NCI-H748 treated with DMSO at 0.1 percent for 48 hours (cell line): Measurements from ENCODE around the gene THAP4.
"Not testable (repeated sequence)": the region's sequence is repeated elsewhere in the genome, so short reads cannot be mapped to it uniquely, and the experiment has no call there.

Experiments used
- DNase-seq: peaks from one replicate; lab custom pipeline; 2025; lab: John Stamatoyannopoulos, UW

THAP4 gene

GRCh38 chr2:241582806-241583205 lies 54.2 kb downstream of the THAP4 start:
- no peak for DNase-seq

GRCh38 chr2:241582328-241582727 lies 54.6 kb downstream of the THAP4 start:
- no peak for DNase-seq

DNA sequence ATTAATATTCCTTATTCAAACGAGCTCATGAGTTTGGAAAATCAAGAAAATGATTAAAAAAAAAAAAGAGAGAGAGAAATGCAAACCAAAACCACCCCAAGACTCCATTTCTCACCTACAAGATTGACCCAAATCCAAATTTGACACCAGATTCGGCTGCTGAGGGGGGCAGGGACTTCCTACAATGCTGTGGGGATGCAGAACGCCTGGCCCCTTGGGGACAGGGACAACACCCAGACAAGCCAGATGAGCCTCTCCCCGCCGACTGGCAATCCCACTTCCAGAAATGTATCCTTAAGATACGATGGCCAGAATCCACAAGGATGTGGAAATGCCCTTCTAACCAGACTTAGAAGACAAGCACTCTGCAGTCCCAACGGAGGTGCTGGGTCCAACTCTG lies 57.7 kb downstream of the THAP4 start:
- DNase-seq, result no peak

DNA sequence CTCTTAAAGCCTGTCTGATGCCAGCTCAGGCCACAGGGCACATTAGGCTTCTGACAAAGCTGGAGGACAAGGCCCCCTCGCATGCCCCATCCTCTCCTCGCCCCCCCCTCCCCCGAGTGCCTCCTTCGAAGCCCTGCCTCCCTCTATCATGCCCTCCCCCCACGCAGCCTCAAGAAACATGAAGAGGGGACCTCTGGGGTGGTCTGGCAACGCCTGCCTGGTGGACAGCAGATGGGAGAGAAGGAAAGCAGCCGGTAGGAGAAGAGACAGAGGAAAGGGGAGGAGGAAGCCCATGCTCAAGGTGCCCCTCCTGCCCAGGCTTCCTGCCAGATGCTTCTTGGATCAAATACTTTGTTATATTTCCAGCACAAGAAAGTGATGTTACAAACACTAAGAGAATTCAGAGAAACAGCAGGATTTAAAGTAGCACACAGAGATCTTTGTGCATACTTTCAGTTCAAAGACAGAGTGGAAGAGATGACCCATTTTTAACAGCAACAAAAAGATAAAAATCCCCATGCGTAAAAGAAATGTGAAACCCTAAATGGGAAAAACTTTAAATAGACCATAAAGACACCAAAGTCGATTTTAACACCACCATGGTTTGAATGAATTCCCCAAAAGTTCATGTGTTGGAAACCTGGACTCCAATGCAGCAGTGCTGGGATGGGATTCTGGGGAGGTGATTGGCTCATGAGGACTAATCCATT lies 59.4 kb downstream of the THAP4 start:
- DNase-seq, result no peak

GRCh38 chr2:241576293-241576654 lies 60.7 kb downstream of the THAP4 start:
- DNase-seq, result no peak

DNA sequence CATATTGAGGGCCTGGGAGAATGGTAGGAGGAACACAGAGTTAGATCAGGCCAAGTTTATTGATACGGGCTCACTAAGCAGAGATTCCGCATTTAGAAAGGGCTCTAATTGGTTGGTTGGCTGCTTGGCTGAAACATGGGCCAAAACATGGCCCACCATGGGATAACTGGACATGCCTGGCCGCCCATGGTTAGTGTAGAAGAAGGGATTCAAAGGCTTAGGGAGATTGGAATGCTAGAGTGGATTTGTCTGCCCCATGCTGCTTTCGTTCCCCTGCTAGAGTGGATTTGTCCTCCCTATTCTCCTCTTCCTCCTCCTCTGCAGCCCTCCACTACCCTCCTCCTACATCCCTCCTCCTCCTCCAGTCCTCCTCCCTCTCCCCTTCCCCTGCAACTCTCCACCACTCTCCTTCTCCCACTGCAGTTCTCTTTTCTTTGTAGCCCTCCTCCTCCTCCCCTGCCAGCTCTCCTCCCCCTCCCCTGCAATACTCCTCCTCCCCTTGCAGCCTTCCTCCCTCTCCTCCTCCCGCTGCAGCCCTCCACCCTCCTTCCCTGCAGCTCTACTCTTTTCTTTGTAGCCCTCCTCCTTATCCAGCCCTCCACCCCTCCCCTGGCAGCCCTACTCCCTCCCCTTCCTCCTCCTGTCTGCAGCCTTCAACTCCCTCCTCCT lies 61.2 kb downstream of the THAP4 start:
- DNase-seq, result no peak

DNA sequence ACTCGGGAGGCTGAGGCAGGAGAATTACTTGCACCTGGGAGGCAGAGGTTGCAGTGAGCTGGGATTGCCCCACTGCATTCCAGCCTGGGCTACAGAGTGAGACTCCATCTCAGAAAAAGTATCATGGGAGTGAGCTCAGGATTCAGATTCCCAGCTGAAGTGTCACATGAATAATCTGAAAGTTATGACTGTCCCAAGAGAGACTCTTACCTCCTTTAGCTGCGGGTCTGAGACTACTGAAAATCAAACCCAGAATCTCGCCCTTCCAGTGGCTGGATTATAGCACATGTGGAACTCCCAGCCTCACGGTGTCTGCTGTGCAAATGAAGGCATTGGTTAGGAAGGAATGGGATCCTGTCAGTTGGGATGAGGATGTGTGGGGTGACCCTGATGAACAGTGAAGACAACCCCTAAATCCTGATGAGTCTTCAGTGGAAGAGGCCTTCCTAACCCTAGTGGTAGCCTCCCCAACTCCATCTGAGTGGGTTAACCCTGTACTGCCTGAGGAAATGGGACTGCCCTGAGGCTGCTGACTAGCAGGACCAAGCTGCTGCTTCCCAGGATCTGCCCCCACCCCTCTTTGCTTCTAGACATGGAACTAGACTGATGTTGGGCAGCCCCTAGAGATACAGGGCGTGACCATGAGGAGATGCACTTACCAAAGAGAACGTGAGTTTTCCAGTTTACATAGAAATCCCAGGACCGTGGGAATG lies 61.9 kb downstream of the THAP4 start:
- no peak for DNase-seq

- DNase-seq, result no peak
Measured at GRCh38 chr2:241573741-241574140, 63.2 kb downstream of the THAP4 start.

GRCh38 chr2:241572915-241573651 lies 63.9 kb downstream of the THAP4 start:
- not testable (repeated sequence) for DNase-seq

GRCh38 chr2:241571821-241572620 lies 64.9 kb downstream of the THAP4 start:
- DNase-seq, result no peak

- no peak for DNase-seq
Measured at GRCh38 chr2:241570961-241571581, 65.9 kb downstream of the THAP4 start.

DNA sequence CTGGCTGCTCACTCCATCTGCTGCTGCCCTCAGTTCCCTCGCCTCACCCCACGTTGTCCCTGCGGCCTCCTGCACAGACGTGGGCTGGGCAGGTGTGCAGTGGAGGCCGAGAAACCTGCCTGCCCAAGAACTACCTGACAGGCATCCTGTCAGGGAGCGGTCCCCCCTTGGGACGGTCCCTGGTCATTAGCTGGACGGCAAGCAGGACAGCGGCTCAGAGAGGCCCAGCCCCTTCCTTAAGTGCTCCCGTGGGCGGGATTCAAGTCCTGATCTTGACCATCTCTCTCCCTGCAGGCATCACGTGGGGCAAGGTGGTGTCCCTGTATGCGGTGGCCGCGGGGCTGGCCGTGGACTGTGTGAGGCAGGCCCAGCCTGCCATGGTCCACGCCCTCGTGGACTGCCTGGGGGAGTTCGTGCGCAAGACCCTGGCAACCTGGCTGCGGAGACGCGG lies 67.1 kb downstream of the THAP4 start:
- no peak for DNase-seq

DNA sequence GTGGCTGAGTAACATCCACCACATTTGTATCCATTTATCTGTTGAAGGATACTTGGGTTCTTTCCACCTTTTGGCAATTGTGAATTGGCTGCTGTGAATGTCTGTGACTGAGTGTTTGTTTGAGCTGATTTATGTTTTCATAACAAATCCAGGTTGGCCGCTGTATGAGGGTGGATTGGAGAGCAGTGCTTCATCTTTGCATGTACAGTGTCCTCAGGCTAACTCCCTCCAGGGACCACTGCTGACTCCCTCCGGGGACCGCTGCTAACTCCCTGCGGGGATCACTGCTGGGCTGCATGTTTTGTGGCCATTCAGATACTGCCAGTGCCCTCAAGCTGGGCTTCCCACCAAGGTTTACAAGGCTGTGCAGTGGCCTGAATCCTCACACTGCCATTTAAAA lies 68.2 kb downstream of the THAP4 start:
- DNase-seq, result no peak

- DNase-seq, result no peak
Measured at GRCh38 chr2:241567776-241568175, 69.2 kb downstream of the THAP4 start.

DNA sequence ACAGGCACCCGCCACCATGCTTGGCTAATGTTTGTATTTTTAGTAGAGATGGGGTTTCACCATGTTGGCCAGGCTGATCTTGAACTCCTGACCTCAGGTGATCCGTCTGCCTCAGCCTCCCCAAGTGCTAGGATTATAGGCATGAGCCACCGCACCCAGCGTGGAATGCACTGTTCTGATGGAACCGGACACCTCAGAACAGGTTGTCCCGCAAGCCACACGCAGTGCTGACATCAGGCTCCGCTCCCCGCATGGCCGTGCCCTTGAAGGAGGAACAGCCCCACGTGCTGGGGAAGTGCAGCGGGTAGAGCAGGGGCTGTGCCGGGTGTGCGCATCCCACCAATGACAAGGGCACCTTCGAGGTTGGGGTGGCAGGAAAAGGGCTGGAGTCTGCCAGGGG lies 69.7 kb downstream of the THAP4 start:
- not testable (repeated sequence) for DNase-seq

GRCh38 chr2:241566468-241566867 lies 70.5 kb downstream of the THAP4 start:
- no peak for DNase-seq

DNA sequence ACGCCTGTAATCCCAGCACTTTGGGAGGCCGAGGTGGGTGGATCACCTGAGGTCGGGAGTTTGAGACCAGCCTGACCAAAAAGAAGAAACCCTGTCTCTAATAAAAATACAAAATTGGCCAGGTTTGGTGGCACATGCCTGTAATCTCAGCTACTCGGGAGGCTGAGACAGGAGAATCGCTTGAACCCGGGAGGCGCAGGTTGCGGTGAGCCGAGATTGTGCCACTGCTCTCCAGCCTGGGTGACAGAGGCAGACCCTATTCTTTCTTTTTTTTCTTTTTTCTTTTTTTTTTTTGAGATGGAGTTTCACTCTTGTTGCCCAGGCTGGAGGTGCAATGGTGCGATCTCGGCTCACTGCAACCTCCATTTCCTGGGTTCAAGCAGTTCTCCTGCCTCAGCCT lies 70.9 kb downstream of the THAP4 start:
- not testable (repeated sequence) for DNase-seq

DNA sequence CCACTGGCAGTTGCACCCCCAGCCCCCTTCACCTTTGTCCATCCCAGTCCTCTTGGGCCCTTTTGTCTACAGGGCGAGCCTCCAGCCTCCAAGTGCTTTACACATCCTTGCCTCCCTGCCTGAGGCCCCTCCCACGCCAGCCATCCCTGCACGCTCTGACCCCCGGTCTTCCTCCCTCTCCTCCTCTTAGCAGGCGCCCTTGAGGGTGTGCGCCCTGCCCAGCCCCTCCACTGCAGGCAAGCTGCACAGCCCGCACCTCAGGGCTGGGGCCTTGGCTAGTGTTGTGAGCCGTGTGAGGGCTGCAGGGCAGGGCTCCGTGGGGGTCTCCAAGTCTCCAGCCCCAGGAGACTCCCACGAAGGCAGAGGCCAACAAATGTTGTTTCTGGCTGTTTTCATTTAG lies 71.5 kb downstream of the THAP4 start:
- no peak for DNase-seq

- no peak for DNase-seq
Measured at GRCh38 chr2:241564596-241565410, 72.2 kb downstream of the THAP4 start.

GRCh38 chr2:241563981-241564595 lies 72.9 kb downstream of the THAP4 start:
- no peak for DNase-seq
